ENCODE measurements around the gene SCARB1. TPM values are rescaled to one million over a fixed set of nuclear protein-coding genes. Genes with fewer than 3 reads are reported as not detected.

SCARB1 gene
- total and polyA plus RNA-seq, 2 experiments from 2014 or later, result 31.0 to 62.5 TPM

- H3K36me3 ChIP-seq (ENCODE audit: insufficient read depth), result peaks cover 8% of the 10 kb centered on the region; the same call in 1 of the 2 replicates
- no peak overlapping the region for H3K27ac Mint-ChIP-seq
- H4K20me1 ChIP-seq (replicated peaks; ENCODE audit: insufficient read depth), result peaks cover 15% of the 10 kb centered on the region
- TF ChIP-seq EZH2 (IDR thresholded peaks at IDR 0.05; ENCODE audit: low read depth, unreplicated experiment) (no peak), ZNF331 (CRISPR knock-in tag; IDR thresholded peaks at IDR 0.05; ENCODE audit: low read depth) (no peak), EZH2phosphoT487 (IDR thresholded peaks at IDR 0.05; ENCODE audit: unreplicated experiment) (no peak), STAT1 (IDR thresholded peaks at IDR 0.05; ENCODE audit: unreplicated experiment) (no peak), ETS1 (IDR thresholded peaks at IDR 0.05) (no peak), POLR2AphosphoS5 (IDR thresholded peaks at IDR 0.05; ENCODE audit: low read depth) (peak; percentile 31)
- peak; percentile 2; the same call in 1 of the 3 replicates for ATAC-seq
- H3K9me2 ChIP-seq (ENCODE audit: insufficient read depth), result no peaks in the 10 kb centered on the region
- peaks cover 31% of the 10 kb centered on the region for H3K27me3 Mint-ChIP-seq (ENCODE audit: insufficient read depth, low read depth, poor library complexity)
- 0 out of 2 replicates have a peak overlapping the region, but pooled peaks have one; percentile 42 for H3K27ac ChIP-seq (ENCODE audit: low read depth)
- no peak overlapping the region for H3K4me3 ChIP-seq
- no peaks in the 10 kb centered on the region for H3K27me3 ChIP-seq (ENCODE audit: insufficient read depth)
- H3K4me3 Mint-ChIP-seq, result peak overlapping the region; percentile 31
- peaks cover 18% of the 10 kb centered on the region for H3K9me3 Mint-ChIP-seq
- H3K4me2 ChIP-seq, result no peak overlapping the region
- no peak overlapping the region for H2AFZ ChIP-seq
- H3K4me1 ChIP-seq (ENCODE audit: insufficient read depth), result peaks cover 11% of the 10 kb centered on the region
- H3K79me2 ChIP-seq (replicated peaks; ENCODE audit: insufficient read depth), result peaks cover 28% of the 10 kb centered on the region
- peaks cover 43% of the 10 kb centered on the region for H3K36me3 Mint-ChIP-seq (ENCODE audit: low read depth)
- DNase-seq (ENCODE audit: low spot score), result peak; percentile 39
- peaks cover 32% of the 10 kb centered on the region for H3K4me1 Mint-ChIP-seq
- H3F3A ChIP-seq (replicated peaks; ENCODE audit: low read depth), result peaks cover 23% of the 10 kb centered on the region
These were observed 47.2 kb upstream of the SCARB1 start for GRCh38 chr12:124910561-124911478.

- Histone ChIP-seq H3K4me1 (ENCODE audit: insufficient read depth) (peaks cover 5% of the 10 kb centered on the region; the same call in 1 of the 2 replicates), H3K36me3 (ENCODE audit: insufficient read depth) (peaks cover 8% of the 10 kb centered on the region; the same call in 1 of the 2 replicates), H4K20me1 (replicated peaks; ENCODE audit: insufficient read depth) (peaks cover 15% of the 10 kb centered on the region), H3K79me2 (replicated peaks; ENCODE audit: insufficient read depth) (peaks cover 24% of the 10 kb centered on the region), H2AFZ (no peak overlapping the region), H3K4me3 (no peak overlapping the region), H3K4me2 (no peak overlapping the region), H3F3A (replicated peaks; ENCODE audit: low read depth) (peaks cover 23% of the 10 kb centered on the region), H3K27ac (ENCODE audit: low read depth) (peak overlapping the region; percentile 63), H3K27me3 (ENCODE audit: insufficient read depth) (no peaks in the 10 kb centered on the region), H3K9me2 (ENCODE audit: insufficient read depth) (no peaks in the 10 kb centered on the region)
- Mint-ChIP-seq H3K9me3 (peaks cover 18% of the 10 kb centered on the region), H3K4me3 (no peak overlapping the region), H3K27me3 (ENCODE audit: insufficient read depth, low read depth, poor library complexity) (peaks cover 29% of the 10 kb centered on the region), H3K4me1 (peaks cover 26% of the 10 kb centered on the region), H3K27ac (no peak overlapping the region), H3K36me3 (ENCODE audit: low read depth) (peaks cover 43% of the 10 kb centered on the region)
- ATAC-seq (peak; percentile 7; the same call in 2 of the 3 replicates), DNase-seq (ENCODE audit: low spot score) (no peak)
- TF ChIP-seq ZNF114 (CRISPR knock-in tag; IDR thresholded peaks at IDR 0.05), result no peak
- TF ChIP-seq REST (IDR thresholded peaks at IDR 0.05; ENCODE audit: unreplicated experiment), result no peak
- TF ChIP-seq STAT1 (IDR thresholded peaks at IDR 0.05; ENCODE audit: unreplicated experiment), result no peak
- no peak for TF ChIP-seq JUNB (IDR thresholded peaks at IDR 0.05; ENCODE audit: unreplicated experiment)
- TF ChIP-seq EZH2phosphoT487 (IDR thresholded peaks at IDR 0.05; ENCODE audit: unreplicated experiment), result no peak
- TF ChIP-seq POLR2AphosphoS5 (IDR thresholded peaks at IDR 0.05; ENCODE audit: low read depth), result peak; percentile 16; the same call in 1 of the 2 replicates
- TF ChIP-seq CREB1 (CRISPR knock-in tag; IDR thresholded peaks at IDR 0.05; ENCODE audit: low read depth), result no peak
These were observed 46.3 kb upstream of the SCARB1 start for GRCh38 chr12:124909831-124910560.

All from GM23338 (cell line).